ENCODE data around the gene KLRB1.
"Not testable (repeated sequence)": the region's sequence is repeated elsewhere in the genome, so short reads cannot be mapped to it uniquely, and the experiment has no call there.

Gene KLRB1

GRCh38 chr12:9619411-9620179 is 11.9 kb upstream of the KLRB1 start:
- no peak for DNase-seq

DNA sequence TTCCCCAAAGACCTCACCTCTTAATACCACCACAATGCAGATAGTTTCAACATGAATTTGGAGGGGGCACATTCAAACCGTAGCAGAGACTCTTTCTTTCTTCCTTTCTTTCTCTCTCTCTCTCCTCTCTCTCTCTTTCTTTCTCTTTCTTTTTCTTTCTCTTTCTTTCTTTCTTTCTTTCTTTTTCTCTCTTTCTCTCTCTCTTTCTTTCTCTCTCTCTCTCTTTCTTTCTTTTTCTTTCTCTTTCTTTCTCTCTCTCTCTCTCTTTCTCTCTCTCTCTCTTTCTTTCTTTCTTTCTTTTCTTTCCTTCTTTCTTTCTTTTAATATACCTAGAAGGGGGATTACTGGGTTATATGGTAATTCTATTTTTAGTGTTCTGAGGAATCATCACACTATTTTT is 11.2 kb upstream of the KLRB1 start:
- not testable (repeated sequence) for DNase-seq

DNA sequence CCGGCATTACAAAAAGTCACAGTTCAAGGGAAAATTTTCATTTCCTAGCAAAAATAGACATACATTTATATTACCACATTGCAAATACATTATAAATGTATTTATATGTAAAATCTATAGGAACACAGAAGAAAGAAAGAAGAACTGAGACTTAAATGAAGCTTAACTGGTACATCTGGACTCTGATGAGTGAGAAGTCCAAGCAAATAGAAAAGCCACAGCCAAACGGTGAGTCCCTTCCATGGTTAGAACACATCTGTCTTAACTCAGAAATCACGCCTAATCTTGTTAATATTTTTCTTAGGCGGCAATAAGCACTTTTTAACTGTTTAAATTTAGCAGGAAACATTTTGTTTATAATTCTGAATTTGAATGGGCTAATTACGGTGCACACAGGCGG is 9.4 kb upstream of the KLRB1 start:
- no peak for DNase-seq

GRCh38 chr12:9615420-9616136 is 7.9 kb upstream of the KLRB1 start:
- no peak for DNase-seq

DNA sequence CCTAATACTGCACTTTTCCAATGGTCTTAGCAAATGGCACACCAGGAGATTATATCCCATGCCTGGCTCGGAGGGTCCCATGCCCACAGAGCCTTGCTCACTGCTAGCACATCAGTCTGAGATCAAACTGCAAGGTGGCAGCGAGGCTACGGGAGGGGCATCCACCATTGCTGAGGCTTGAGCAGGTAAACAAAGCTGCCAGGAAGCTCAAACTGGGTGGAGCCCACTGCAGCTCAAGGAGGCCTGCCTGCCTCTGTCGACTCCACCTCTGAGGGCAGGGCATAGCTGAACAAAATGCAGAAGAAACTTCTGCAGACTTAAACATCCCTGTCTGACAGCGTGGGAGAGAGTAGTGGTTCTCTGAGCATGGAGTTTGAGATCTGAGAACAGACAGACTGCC is 2.9 kb upstream of the KLRB1 start:
- not testable (repeated sequence) for DNase-seq

GRCh38 chr12:9606736-9607372 is 862 bp downstream of the KLRB1 start:
- no peak for DNase-seq

GRCh38 chr12:9606247-9606646 is 1.5 kb downstream of the KLRB1 start:
- no peak for DNase-seq

GRCh38 chr12:9605483-9605882 is 2.2 kb downstream of the KLRB1 start:
- DNase-seq = no peak

DNA sequence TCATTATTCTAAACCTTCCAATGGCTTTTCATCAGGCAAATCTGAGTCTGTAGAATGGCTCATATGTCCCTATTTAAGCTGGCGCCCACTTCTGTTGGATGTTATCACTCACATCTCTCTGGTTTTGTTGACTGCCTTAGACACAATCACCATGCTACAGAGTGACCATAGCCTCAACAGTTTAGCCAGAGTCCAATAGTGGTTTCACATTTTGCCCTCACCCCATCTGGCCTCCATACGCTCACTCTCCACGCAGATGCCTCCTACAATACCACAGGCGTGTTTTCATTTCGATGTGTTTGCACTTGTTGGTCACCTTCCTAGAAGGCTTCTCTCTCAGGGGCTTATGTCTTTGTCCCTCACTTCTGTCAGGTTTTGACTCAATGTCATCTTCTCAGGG is 3.4 kb downstream of the KLRB1 start:
- no peak for DNase-seq

DNA sequence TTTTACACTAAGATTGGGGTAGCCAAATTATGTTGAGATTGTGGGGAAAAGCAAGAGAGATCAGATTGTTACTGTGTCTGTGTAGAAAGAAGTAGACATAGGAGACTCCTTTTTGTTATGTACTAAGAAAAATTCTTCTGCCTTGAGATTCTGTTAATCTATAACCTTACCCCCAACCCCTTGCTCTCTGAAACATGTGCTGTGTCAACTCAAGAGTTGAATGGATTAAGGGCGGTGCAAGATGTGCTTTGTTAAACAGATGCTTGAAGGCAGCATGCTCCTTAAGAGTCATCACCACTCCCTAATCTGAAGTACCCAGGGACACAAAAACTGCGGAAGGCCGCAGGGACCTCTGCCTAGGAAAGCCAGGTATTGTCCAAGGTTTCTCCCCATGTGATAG is 7.3 kb downstream of the KLRB1 start:
- not testable (repeated sequence) for DNase-seq

DNA sequence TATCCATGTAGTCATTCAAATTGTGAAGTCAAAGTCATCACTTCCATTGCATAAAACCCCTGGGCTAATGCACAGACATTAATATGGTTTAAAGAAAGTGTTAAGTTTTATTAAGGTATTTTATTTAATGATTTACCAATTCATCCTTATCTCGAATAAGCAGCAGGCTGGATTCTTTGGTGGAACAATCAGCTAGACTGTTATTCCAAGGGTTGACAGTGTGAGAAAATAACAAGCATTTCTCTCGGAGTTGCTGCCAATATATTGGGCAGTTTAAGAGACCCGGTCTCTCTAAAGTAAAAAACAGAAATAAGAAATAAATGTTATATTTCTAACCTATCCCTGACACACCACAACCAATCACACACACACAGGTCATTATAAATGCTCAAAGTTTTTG is 9.4 kb downstream of the KLRB1 start:
- no peak for DNase-seq

DNA sequence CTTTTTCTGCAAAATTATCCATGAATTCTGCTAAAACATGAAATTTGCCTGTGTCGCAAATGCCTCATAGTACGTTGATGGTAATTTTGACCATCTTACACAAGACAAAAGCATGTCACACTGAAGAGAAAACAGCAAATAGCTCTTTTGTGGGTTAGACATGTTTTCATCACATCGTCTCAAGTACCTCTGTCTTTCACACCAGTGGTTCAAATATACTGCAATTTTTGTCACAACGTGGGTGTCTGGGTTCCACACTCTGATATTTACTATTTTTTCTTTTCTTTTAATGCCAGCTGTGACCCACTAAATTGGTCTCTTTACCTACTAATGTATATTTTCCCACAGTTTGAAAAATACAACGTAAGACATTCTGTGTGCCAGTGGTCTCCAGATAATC is 10.4 kb downstream of the KLRB1 start:
- DNase-seq = no peak

DNA sequence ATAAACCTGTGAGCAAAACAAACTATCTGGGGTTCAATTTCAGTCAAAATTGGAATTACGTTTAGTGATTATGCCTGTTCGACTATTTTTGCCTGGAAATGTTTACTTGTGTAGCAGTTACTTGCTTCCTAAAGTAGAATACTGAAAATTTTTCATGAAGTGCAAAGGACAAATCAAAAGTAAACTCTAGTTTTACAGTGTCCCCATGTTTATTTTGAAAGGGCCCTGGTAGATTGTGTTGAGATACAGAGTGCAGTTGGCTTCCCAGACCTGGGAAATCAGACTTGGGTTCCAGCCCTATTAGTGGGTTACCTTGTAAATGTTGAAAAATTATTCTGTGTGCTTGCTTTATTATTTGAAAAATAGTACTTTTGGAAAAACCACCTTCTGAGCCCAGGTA is 17.3 kb downstream of the KLRB1 start:
- DNase-seq = no peak

GRCh38 chr12:9588749-9589148 is 19.0 kb downstream of the KLRB1 start:
- DNase-seq = no peak

- DNase-seq = no peak
These were observed 19.6 kb downstream of the KLRB1 start for GRCh38 chr12:9587987-9588600.

GRCh38 chr12:9577729-9578128 is 30.0 kb downstream of the KLRB1 start:
- not testable (repeated sequence) for DNase-seq

DNA sequence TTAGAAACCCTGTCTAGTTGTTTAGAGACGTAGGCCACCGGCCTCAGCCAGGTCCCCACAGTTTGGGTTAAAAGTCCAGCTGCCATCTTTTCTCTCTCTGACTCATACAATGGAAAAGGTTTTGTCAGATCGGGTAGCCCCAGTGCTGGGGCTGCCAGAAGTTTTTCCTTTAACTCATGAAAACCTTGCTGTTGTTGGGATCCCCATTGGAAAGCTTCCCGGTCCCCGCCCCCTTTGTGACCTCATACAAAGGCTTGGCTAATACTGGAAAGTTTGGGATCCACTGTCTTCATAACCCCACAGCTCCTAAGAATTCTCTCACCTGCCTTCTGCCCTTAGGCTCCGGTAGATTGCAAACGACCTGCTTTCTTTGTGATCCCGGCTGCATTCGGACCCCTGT is 40.6 kb downstream of the KLRB1 start:
- not testable (repeated sequence) for DNase-seq

DNA sequence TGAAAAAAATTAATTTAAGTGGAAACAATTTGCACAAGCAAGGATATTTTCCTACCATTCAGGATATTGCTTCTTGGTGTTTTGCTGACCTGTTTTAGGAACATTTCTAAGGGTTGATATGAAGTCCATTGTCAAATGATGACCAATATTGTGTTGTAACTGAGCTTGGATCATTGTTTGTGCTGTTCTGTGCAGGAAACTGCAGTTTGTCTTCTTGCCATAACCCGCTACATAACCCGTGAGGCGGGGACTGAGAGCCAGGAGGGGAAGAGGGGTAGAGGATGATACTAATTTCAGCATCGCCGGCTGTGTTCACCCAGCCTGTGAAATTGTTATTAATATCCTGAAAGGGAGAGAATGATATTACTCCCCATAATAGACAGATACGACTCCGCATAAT is 41.6 kb downstream of the KLRB1 start:
- DNase-seq = not testable (repeated sequence)

- DNase-seq = not testable (repeated sequence)
These were observed 43.3 kb downstream of the KLRB1 start for GRCh38 chr12:9564418-9564817.

DNA sequence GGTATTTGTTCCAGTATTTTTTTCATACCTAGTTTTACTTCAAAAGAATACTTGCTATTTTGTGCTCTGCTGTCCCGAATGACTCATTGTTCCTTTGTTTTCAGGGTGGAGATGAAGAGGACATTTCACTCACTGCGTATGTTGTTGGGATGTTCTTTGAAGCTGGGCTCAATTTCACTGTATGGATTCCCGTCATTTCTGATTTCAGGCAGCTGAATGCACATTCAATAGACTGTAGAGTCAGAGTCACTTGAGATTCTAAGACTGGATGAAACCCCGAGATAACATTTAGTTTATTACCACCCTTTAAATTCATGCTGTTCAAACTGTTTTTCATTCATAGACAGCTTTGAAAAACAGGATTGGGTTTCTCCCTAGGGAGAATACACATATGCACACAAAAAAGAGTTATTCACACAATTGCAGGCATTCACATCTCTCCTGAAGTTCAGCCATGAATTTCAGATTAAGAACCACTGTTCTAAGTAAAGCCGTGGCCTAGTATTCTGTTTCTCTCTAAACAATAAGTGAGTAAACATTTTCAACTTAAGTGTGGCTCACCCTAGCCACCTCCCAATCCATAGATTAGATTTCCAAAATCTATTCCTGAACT is 44.8 kb downstream of the KLRB1 start:
- not testable (repeated sequence) for DNase-seq

- not testable (repeated sequence) for DNase-seq
These were observed 62.2 kb downstream of the KLRB1 start for GRCh38 chr12:9545489-9545888.
